NCI-H2171 (cell line): ENCODE results near the gene PIPOX.

Experiments used
- DNase-seq: peaks from one replicate; lab custom pipeline; 2025; lab: John Stamatoyannopoulos, UW

PIPOX gene

DNA sequence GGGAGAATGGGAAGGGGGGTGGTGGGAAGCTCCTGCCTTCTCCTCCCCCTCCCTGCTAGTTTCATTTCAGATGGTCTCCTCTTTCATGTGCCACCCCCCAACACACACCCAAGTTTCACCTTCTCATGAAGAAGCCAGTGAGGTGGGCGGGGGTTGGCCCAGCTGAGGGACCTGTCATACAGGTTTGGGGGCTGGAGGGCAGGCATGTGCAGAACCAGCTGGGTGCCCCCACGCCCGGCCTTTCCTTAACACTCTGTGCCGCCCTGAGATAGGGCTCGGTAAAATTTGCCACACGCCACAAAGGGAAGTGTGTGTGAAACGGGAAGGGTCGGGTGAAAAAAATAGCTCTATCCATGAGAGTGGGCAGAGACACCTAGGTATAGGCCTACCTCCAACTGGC, 57.4 kb downstream of the PIPOX start:
- no peak for DNase-seq

DNA sequence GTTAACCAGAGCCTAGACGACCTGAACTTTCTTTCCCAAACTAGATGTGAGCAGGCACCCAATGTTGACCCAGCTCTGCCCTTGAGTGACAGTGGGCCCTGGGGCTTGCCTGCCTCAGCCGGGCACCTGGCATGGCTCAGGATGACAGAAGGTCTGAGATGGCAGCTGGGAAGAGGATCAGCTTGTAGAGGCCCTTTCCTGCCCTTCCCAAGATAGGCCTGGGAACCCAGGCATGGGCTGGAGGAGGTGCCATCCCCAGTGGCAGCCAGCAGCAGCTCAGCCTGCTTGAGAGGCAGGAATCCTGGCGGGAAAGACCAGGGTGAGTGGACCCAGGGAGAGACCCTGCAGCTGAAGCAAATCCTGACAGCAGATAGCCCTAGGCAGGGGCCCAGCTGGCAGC, 59.1 kb downstream of the PIPOX start:
- no peak for DNase-seq

DNA sequence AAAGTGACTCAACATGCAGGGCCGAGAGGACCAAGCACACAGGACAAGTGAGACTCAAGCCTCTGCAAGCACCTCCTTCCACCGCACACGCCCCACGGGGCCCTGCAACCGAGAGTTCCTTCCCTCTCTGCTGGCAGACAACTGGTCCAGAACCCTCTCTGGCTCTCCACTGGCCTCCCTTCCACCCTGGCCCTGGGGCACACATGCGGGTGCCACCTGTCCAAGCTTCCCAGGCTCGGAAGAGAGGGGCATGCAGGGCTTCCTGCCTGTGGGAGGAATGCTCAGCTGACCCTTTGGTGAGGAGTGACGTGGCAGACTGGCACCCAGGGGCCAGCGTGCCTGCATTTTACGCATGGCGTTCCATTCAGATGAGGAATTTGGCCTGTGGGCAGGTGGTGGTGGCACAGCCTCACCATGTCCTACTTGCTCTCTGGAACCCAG, 59.8 kb downstream of the PIPOX start:
- DNase-seq: no peak

DNA sequence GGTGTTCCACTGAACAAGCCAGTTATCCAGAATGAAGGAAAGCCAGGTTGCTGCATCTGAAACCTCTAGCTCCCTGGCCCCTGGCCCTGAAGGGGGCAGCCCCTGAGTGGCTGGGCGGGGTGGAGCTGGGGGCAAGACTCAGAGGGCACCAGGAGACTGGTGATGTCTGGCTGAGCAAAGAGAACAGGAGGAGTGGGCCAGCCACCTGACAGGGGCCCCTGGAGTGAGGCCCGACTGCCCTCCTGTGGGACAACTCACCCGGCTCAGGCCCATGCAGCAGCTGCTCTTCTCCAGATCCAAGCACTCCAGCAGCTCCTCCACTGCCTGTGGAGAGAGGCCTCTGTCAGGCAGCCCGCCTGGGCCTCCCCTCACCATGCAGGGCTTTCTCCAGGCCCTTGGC, 60.4 kb downstream of the PIPOX start:
- DNase-seq: no peak
